ENCODE data around the gene UTP3.
A peak's percentile ranks its signal among the peaks of the same experiment; 100 is the strongest.
"Not testable (repeated sequence)": the region's sequence is repeated elsewhere in the genome, so short reads cannot be mapped to it uniquely, and the experiment has no call there.

UTP3 gene

GRCh38 chr4:70687392-70687791 lies 940 bp upstream of the UTP3 start:
- no peak for DNase-seq (ENCODE audit: low spot score)

GRCh38 chr4:70688795-70689231 lies 481 bp downstream of the UTP3 start:
- peak; percentile 9 for DNase-seq (ENCODE audit: low spot score)

GRCh38 chr4:70691661-70692060 lies 3.3 kb downstream of the UTP3 start:
- DNase-seq (ENCODE audit: low spot score): no peak

GRCh38 chr4:70694633-70695032 lies 6.3 kb downstream of the UTP3 start:
- not testable (repeated sequence) for DNase-seq (ENCODE audit: low spot score)

- DNase-seq (ENCODE audit: low spot score): not testable (repeated sequence)
Measured at GRCh38 chr4:70698435-70698834, 10.1 kb downstream of the UTP3 start.

DNA sequence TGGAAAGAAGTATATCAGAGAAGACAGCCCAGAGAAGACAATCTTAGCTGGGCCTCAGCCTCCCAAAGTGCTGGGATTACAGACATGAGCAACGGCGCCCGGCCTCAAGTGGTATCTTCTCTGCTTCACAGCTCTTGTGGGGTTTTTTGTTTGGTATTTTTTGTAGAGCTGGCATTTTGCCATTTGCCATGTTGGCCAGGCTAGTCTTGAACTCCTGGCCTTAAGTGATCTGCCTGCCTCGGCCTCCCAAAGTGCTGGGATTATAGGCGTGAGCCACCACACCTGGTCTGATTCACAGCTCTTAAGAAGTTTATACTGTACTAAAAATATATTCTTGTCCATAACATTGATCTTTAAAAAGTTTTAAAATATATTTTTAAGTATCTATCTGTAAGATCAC lies 12.4 kb downstream of the UTP3 start:
- DNase-seq (ENCODE audit: low spot score): no peak

DNA sequence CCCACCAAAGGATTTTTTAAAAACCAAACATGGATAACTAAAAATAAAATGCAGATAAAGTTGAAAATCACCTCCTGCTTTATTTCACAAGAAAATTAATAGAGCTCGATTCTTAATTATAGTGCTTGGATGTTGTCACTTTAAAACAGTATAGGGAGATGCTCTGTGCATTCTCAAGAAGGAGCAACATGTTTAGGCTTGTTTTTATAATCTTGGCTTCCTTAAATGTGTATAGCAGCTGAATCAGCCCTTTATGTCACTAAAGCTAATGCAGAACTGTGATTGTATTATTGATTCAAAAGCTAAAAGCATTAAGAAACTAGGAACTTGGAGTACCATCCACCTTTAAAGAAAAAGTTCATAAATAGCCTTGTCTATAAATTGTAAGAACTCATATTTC lies 12.9 kb downstream of the UTP3 start:
- DNase-seq (ENCODE audit: low spot score): no peak

DNA sequence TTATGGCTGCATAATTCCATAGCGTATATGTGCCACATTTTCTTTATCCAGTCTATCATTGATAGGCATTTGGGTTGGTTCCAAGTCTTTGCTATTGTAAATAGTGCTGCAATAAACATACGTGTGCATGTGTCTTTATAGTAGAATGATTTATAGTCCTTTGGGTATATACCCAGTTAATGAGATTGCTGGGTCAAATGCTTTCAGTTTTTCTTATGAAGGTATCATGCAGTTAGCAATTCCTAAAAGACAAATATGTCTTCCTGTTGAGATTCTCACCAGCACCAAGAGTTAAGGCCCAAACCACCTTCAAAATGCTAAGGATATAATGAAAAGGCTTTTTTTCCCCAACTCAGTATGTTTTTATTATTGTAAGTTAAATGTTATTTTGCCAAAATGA lies 14.3 kb downstream of the UTP3 start:
- not testable (repeated sequence) for DNase-seq (ENCODE audit: low spot score)

- peak; percentile 21 for DNase-seq (ENCODE audit: low spot score)
Measured at GRCh38 chr4:70703619-70704214, 15.4 kb downstream of the UTP3 start.

DNA sequence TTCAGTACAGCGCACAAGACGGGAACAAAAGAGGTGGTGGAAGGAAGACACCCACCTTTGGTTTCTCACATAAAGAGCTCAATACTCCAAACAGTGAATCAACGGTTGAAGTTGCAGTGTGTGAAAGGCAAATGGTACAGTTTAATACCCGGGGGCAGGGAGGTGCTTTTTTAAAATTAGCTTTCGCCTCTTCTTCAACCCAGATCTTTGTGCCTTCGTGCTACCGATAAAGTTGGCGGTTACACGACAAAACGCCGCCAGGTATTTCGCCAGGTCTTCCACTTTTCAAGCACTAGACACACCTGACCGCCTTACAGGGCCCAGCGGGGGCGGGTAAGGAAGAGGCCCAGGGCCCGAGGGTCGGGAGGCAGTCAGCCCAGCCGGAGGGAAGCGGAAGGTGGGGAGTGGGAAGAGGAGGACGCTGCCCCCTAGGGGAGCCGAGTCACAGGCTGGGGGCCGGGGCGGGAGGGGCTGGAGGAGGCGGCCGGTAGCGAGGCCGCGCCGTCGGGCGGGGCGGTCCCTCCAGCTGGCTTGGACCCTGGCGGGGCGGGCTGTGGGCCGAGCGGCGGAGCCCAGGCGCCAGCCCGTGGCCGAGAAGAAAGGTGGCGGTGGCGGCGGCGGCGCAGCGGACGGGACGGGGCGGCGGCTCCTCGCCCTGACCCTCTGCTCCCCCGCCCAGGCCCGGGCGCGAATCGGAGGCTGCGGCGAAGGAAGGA lies 16.0 kb downstream of the UTP3 start:
- DNase-seq (ENCODE audit: low spot score): peak; percentile 70

DNA sequence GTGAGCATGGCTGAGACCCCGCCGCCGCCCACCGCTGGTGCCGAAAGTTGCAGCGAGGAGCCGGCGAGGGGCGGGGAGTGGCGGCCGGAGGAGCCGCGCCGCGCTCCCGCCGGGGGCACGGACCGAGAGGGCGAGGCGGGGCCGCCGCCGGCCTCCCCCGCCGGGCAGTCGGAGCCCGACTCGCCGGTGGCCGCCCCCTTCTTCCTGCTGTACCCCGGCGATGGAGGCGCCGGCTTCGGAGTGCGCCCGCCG lies 16.5 kb downstream of the UTP3 start:
- peak; percentile 7 for DNase-seq (ENCODE audit: low spot score)

DNA sequence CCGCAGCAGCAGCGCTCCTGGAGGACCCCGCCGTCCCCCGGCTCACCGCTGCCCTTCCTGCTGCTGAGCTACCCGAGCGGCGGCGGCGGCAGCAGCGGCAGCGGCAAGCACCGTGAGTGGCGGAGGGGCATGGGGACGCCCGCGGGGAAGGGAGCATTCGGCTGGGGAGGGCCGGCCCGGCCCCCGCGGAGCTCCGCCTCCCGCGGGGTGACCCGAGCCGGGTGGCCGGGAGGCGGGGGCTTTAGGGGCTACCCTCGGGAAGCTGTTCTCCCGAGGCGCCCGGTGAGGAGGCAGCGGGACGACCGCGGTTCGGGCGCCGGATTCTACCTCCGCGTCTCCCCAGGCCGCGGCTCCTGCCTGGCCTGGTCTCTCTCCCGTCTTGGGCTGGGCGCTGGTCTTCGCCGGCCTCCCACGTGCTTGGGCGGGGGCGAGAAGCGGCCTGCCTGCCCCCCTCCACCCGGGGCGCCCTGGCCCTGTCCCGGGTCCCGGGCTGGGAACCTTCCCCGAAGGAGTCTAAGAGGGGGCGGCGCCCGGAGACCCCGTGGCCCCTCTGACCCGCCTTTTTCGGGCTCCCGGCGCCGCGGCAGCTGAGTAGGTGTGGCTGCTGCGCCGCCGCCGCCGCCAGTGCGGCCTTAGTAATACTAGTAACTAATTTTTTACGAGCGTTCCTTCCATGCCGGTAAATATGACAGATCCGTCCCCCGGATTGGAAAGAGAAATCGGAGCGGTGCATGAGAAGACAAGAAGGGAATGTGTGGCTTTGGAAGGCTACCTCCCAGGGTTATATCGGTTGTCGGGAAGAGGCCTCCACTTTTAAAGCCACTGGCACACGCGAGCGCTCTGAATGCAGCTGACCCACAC lies 17.1 kb downstream of the UTP3 start:
- DNase-seq (ENCODE audit: low spot score): peak; percentile 66

GRCh38 chr4:70706044-70706461 lies 17.7 kb downstream of the UTP3 start:
- DNase-seq (ENCODE audit: low spot score): peak; percentile 6

GRCh38 chr4:70706516-70706915 lies 18.2 kb downstream of the UTP3 start:
- DNase-seq (ENCODE audit: low spot score): no peak

- DNase-seq (ENCODE audit: low spot score): no peak
Measured at GRCh38 chr4:70709611-70710205, 21.4 kb downstream of the UTP3 start.

DNA sequence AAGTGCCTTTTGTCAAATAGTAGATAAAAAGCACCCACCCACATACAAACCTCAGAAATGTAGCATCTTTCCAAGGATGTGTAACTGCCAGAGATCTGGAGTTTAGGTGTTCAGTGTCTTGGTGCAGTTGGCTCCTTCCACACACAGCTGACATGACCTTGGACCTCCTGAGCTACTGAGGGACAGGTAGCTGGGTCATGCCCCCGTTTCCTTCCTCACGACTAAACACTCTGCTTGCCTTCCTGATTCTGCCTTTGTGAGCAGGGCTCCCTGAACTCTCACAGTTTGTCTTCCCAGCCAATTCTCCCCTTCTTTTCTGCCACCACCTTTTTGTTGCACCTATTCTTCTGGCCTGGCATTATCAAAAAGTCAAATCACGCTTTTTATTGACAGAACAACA lies 23.3 kb downstream of the UTP3 start:
- no peak for DNase-seq (ENCODE audit: low spot score)

GRCh38 chr4:70712150-70712549 lies 23.8 kb downstream of the UTP3 start:
- DNase-seq (ENCODE audit: low spot score): no peak

DNA sequence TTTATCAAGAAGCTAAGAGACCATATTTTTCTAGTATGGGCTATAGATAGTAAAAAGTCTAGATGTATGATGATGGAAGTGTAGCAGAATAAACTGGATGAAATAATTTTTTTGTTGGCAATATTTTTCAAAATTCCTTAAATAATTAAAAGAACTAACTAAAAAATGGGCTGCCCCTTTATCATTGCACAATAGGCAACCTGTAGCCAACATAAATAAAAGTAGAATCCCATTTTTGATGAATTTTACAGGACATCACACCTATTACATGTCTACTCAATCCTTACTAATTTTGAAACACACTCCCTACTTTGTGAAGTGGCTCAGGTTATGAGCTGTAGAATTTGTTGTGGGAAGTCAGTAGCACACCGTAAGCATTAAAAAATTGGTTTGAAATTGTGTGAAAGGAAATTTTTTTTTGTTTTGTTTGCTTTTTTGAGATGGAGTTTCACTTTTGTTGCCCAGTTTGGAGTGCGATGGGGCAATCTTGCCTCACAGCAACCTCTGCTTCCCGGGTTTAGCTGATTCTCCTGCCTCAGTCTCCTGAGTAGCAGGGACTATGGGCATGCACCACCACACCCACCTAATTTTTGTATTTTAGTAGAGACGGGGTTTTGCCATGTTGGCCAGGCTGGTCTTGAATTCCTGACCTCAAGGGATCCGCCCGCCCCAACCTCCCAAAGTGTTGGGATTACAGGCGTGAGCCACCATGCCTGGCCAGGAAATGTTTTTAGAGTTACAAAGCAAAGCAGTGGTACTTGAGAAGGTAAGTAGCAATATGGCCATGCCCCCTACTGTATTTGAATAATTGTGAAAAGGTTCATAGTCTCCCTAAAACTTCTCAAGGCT lies 24.5 kb downstream of the UTP3 start:
- no peak for DNase-seq (ENCODE audit: low spot score)

DNA sequence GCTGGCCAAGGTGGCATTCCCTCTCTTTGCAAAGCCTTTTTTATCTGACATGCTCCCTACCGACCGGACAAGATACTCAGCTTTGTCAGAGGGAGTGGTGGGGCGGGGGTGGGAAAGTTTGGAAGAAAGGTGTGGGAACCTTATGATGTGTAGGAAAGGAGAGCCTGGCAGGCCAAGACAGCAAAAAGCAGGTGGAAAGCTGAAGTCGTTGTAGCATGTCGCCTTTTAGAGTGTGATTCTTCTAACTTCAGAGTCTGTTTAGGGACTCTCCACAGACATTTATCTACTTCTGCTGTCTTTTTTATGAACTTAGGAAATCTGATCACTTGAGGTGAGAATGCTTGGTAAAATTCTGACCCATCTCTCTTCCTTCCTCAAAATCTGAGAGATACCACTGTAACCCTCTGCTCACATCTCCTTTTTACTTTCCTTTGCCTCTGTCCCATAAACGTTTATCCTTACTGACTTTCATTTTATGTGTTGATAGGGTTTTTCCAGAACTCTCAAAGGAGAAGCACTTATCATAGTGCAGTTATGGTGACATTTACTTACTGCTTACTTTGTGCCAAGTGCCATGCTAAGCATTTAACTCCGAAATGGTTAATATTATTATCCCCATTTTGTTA lies 25.2 kb downstream of the UTP3 start:
- no peak for DNase-seq (ENCODE audit: low spot score)

DNA sequence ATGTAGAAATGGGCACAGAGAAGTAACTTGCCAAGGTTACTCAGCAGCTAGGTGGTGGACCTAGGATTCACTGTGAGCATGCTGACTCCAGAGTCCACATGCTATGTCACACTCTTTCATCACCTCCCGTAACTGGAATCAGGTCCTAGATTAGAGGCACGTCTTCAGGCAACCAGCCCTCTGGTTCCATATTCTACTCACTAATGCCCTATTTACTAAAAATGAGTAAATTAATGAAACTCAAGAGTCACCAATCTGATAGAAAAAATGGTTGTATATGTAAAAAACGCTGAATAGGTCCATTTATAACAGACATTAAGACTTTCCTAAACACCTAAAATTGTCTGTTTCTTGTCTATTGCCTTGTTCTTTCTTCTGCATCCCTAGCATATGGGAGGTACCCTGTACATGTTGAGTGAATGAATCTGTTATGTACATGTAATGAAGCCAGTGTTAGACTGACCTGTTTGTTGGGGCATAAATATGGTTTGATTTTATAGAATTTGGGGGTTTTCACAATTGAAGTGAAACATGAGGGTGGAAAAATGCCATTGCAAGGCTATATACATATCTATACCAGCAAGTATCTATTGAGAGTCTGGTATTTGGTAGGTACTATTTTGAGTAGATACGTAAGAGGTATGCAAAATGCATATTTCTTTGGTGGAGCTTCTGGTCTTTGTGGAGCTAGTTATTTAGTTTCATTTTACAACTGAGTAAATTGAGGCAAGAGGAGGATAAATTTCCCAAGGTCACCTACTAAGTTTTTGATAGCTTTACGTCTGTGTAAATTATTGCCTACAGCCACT lies 26.0 kb downstream of the UTP3 start:
- DNase-seq (ENCODE audit: low spot score): no peak

GRCh38 chr4:70715097-70715496 lies 26.8 kb downstream of the UTP3 start:
- DNase-seq (ENCODE audit: low spot score): no peak

All from AG08395 (cell line).